GM12878 (cell line): Measurements from ENCODE around the gene SLC38A5. TPM values are rescaled to one million over a fixed set of nuclear protein-coding genes. Genes with fewer than 3 reads are reported as not detected.

Experiments
- ATAC-seq: fragments of 200-7000 bp; cut with Tn5 transposase; 3 replicates; pipeline ENCODE4 v1.9.1; 2020; ENCODE audit warnings: mild to moderate bottlenecking, moderate library complexity
- BruUV-seq: library from RNA; stranded (reverse); fragments of 400-500 nt; replicated peaks from 2 replicates; lab custom pipeline; 2021; lab: Mats Ljungman, UMichigan
- CTCF ChIA-PET: fragments of 300-600 bp; sonication (Branson Sonifier 250); formaldehyde crosslinking; extraction: SDS; loops from one replicate; lab custom pipeline; 2021; ENCODE audit warnings: inconsistent platforms; lab: Yijun Ruan, JAX
- POLR2A ChIA-PET: fragments of 350-600 bp; formaldehyde crosslinking; extraction: SDS; loops from one replicate; lab custom pipeline; 2021; ENCODE audit warnings: inconsistent platforms; lab: Charles Lee
- RAD21 ChIA-PET: fragments of 300-600 bp; sonication (Branson Sonifier 250); formaldehyde crosslinking; loops from one replicate; lab custom pipeline; 2023; ENCODE audit warnings: antibody characterized with exemption; ENCODE audit not compliant: unreplicated experiment; lab: Charles Lee
- SMC1A ChIA-PET: fragments of 300-600 bp; sonication (Branson Sonifier 250); formaldehyde crosslinking; loops from one replicate; lab custom pipeline; 2023; ENCODE audit not compliant: unreplicated experiment, uncharacterized antibody; lab: Charles Lee
- DNase-seq: peaks from one replicate; pipeline ENCODE4 v3.0.0-alpha.2; 2011; ENCODE audit warnings: low read depth, low spot score
- FAIRE-seq: peaks from 3 replicates; lab custom pipeline; 2011; peaks lifted over from hg19 to GRCh38; lab: Jason Lieb, UNC
- H2AFZ ChIP-seq: 2 replicates; pipeline ENCODE4 v1.6.0; 2011; ENCODE audit warnings: low read depth, low read length, control low read depth; ENCODE audit not compliant: control insufficient read depth
- H3K27ac ChIP-seq: 2 replicates; pipeline ENCODE4 v1.5.1; 2011; ENCODE audit warnings: control low read depth; ENCODE audit not compliant: control insufficient read depth, insufficient read depth
- H3K27me3 ChIP-seq, 2 experiments: replicated peaks in 1 of 2; 2 replicates each; pipeline versions ENCODE4 v1.6.0 to v1.6.1; 2011; ENCODE audit warnings: low read length in 1 of 2; ENCODE audit not compliant: control insufficient read depth in 2 of 2, insufficient read depth in 2 of 2
- H3K36me3 ChIP-seq, 2 experiments: 2 replicates each; pipeline ENCODE4 v1.5.1; 2011; ENCODE audit warnings: low read length in 1 of 2; ENCODE audit not compliant: control insufficient read depth in 2 of 2, insufficient read depth in 2 of 2
- H3K4me1 ChIP-seq: 2 replicates; pipeline ENCODE4 v1.6.1; 2011; ENCODE audit warnings: mild to moderate bottlenecking, low read length, moderate library complexity, mixed read lengths; ENCODE audit not compliant: control insufficient read depth, insufficient read depth
- H3K4me2 ChIP-seq: 2 replicates; pipeline ENCODE4 v1.6.0; 2011; ENCODE audit warnings: control low read depth; ENCODE audit not compliant: control insufficient read depth, insufficient read depth
- H3K4me3 ChIP-seq: fragments of 200-600 bp; sonication (generic); 2 replicates; pipeline ENCODE4 v1.5.1; 2016
- H3K79me2 ChIP-seq: 2 replicates; pipeline ENCODE4 v1.6.0; 2011; ENCODE audit warnings: low read length; ENCODE audit not compliant: control insufficient read depth, insufficient read depth
- H3K9ac ChIP-seq: 2 replicates; pipeline ENCODE4 v1.8.0; 2011; ENCODE audit warnings: low read length, control low read depth, mixed read lengths; ENCODE audit not compliant: control insufficient read depth, insufficient read depth
- H3K9me3 ChIP-seq: replicated peaks from 3 replicates; pipeline ENCODE4 v1.5.1; 2011; ENCODE audit warnings: mild to moderate bottlenecking, low read length; ENCODE audit not compliant: control insufficient read depth, insufficient read depth
- H4K20me1 ChIP-seq: 2 replicates; pipeline ENCODE4 v1.6.0; 2011; ENCODE audit not compliant: control insufficient read depth, insufficient read depth
- CREM ChIP-seq: IDR thresholded peaks from 2 replicates; pipeline ENCODE4 v1.6.1; 2014; ENCODE audit warnings: antibody characterized with exemption, low read depth
- GABPA ChIP-seq: IDR thresholded peaks from 2 replicates; pipeline ENCODE4 v1.6.1; 2014; ENCODE audit warnings: antibody characterized with exemption, low read depth, mild to moderate bottlenecking, inconsistent platforms
- IKZF2 ChIP-seq, 2 experiments: fragments of 450-650 bp; IDR thresholded peaks; 2 replicates each; pipeline ENCODE4 v1.6.1; 2017; ENCODE audit warnings: mild to moderate bottlenecking in 2 of 2, moderate library complexity in 2 of 2
- IRF5 ChIP-seq: fragments of 450-650 bp; IDR thresholded peaks from 2 replicates; pipeline ENCODE4 v1.6.1; 2017; ENCODE audit warnings: borderline replicate concordance
- MEF2A ChIP-seq: IDR thresholded peaks from 2 replicates; pipeline ENCODE4 v1.6.1; 2011; ENCODE audit warnings: low read depth, mild to moderate bottlenecking, low read length, moderate library complexity; ENCODE audit not compliant: insufficient read depth
- MTA3 ChIP-seq: IDR thresholded peaks from 2 replicates; pipeline ENCODE4 v1.6.1; 2012; ENCODE audit warnings: low read length, inconsistent platforms, borderline replicate concordance
- NR2C1 ChIP-seq: fragments of 450-650 bp; IDR thresholded peaks from 2 replicates; pipeline ENCODE4 v1.6.1; 2017; ENCODE audit warnings: antibody characterized with exemption, mild to moderate bottlenecking, moderate library complexity
- NR2F1 ChIP-seq: fragments of 450-650 bp; conservative IDR thresholded peaks from 2 replicates; pipeline ENCODE4 v1.6.1; 2017; ENCODE audit warnings: mild to moderate bottlenecking
- PAX5 ChIP-seq: IDR thresholded peaks from 2 replicates; pipeline ENCODE4 v1.6.1; 2011; ENCODE audit warnings: low read depth, low read length, borderline replicate concordance
- PBX3 ChIP-seq: IDR thresholded peaks from 2 replicates; pipeline ENCODE4 v1.6.1; 2011; ENCODE audit warnings: mild to moderate bottlenecking, low read depth, low read length, moderate library complexity; ENCODE audit not compliant: insufficient replicate concordance
- POU2F2 ChIP-seq: IDR thresholded peaks from 3 replicates; pipeline ENCODE4 v1.6.1; 2011; ENCODE audit warnings: low read depth, mild to moderate bottlenecking, low read length, borderline replicate concordance
- RAD21 ChIP-seq: IDR thresholded peaks from 2 replicates; pipeline ENCODE4 v1.6.1; 2011; ENCODE audit warnings: mild to moderate bottlenecking, low read depth, low read length, moderate library complexity; ENCODE audit not compliant: insufficient read depth
- RELA ChIP-seq: fragments of 450-650 bp; IDR thresholded peaks from 2 replicates; pipeline ENCODE4 v1.8.0; 2014; ENCODE audit warnings: borderline replicate concordance; ENCODE audit not compliant: partially characterized antibody
- TCF12 ChIP-seq: IDR thresholded peaks from 2 replicates; pipeline ENCODE4 v1.6.1; 2011; ENCODE audit warnings: low read depth, mild to moderate bottlenecking, low read length
- WRNIP1 ChIP-seq: IDR thresholded peaks from 2 replicates; pipeline ENCODE4 v1.6.1; 2011; ENCODE audit warnings: low read depth, low read length, improper control_type of control experiment, borderline replicate concordance
- YBX1 ChIP-seq: fragments of 450-650 bp; IDR thresholded peaks from 2 replicates; pipeline ENCODE4 v1.6.1; 2016; ENCODE audit warnings: antibody characterized with exemption
- ZNF687 ChIP-seq: fragments of 450-650 bp; IDR thresholded peaks from 2 replicates; pipeline ENCODE4 v1.6.1; 2017; ENCODE audit warnings: mild to moderate bottlenecking, moderate library complexity
- WGBS: methylation state at CpG from one replicate; pipeline ENCODE4 v1.1.6; 2016; ENCODE audit warnings: low lambda C conversion rate; ENCODE audit not compliant: insufficient replicate concordance, insufficient coverage; ENCODE audit errors: missing lambda C conversion rate; 5-methylcytosine and 5-hydroxymethylcytosine counted together
- in situ Hi-C: fragments of 300-500 bp; cut with MboI; formaldehyde crosslinking; loops from 9 replicates; pipeline ENCODE4 v1.14.3; 2018; ENCODE audit warnings: mixed read lengths
- intact Hi-C: fragments of 100-400 bp; cut with micrococcal nuclease; formaldehyde crosslinking; loops from one replicate; pipeline ENCODE4 v1.14.2; 2022; ENCODE audit not compliant: unreplicated experiment
- polyA plus RNA-seq, 11 experiments: library from polyadenylated mRNA; depleted of rRNA in 4 of 11; unstranded in 6 of 11; stranded (reverse) in 5 of 11; fragments of >200 nt; fragmentation: Nextera tagmentation in 4 of 11; fragmentation: Illumina TruSeq in 1 of 11; extraction: Ambion mirVana in 4 of 11; extraction: Trizol in 1 of 11; gene quantifications; 1 replicate in 1 of 11; 2 replicates in 10 of 11; pipeline versions ENCODE4 v1.2.1 to v1.2.3, GENCODE V29; 2011 to 2016; ENCODE audit warnings: inconsistent platforms in 2 of 11, missing spikeins in 2 of 11, low read depth in 1 of 11
- total RNA-seq, 4 experiments: library from RNA; depleted of rRNA in 3 of 4; stranded (reverse); fragments of >200 nt in 3 of 4; fragmentation: Illumina TruSeq in 1 of 4; extraction: Trizol in 1 of 4; gene quantifications; 2 replicates each; pipeline versions ENCODE4 v1.2.1 to v1.2.3, GENCODE V29; 2013 to 2021

Gene SLC38A5
- total and polyA plus RNA-seq, 10 of the 15 experiments (the other 5 are each of a cell fraction or from before 2014, with no cell fraction given): 4.2 to 108 (median 70.6) TPM

GRCh38 chrX:48516285-48516684, 46.2 kb upstream of the SLC38A5 start:
- CTCF ChIA-PET: no interaction called here
- H3K79me2 ChIP-seq: no peaks in the 10 kb centered on the region
- no TSS peak for BruUV-seq
- FAIRE-seq (no peak), ATAC-seq (no peak), DNase-seq (no peak)
- H3K27me3 ChIP-seq: no peaks in the 10 kb centered on the region
- RAD21 ChIA-PET: no interaction called here
- POLR2A ChIA-PET: no interaction called here
- H3K9me3 ChIP-seq: no peaks in the 10 kb centered on the region
- in situ Hi-C loops (no loop called here), intact Hi-C loops (no loop called here)
- no peak overlapping the region for H2AFZ ChIP-seq
- 67% methylated on average over 10 of the region's 10 CpGs for WGBS
- H3K9ac ChIP-seq: no peak overlapping the region
- H3K4me2 ChIP-seq: no peak overlapping the region
- H3K4me1 ChIP-seq: peaks cover 7% of the 10 kb centered on the region; the same call in 1 of the 2 replicates
- no peak overlapping the region for H3K4me3 ChIP-seq
- no peaks in the 10 kb centered on the region for H3K36me3 ChIP-seq
- TF ChIP-seq ZNF687 (no peak), TCF12 (no peak), IKZF2 (IDR thresholded peaks at IDR 0.05) (no peak), MTA3 (no peak), CREM (no peak), RAD21 (no peak), RELA (no peak), IRF5 (no peak), GABPA (no peak), POU2F2 (no peak), WRNIP1 (no peak), NR2F1 (no peak), NR2C1 (no peak), PAX5 (no peak), YBX1 (no peak), PBX3 (no peak), MEF2A (no peak)
- SMC1A ChIA-PET: no interaction called here
- no peaks in the 10 kb centered on the region for H4K20me1 ChIP-seq
- no peak overlapping the region for H3K27ac ChIP-seq
